SK-N-SH (cell line): ENCODE measurements around the gene MVD.

Experiments
- GATA2 ChIP-seq: sonication (generic); formaldehyde crosslinking; IDR thresholded peaks from 2 replicates; pipeline ENCODE4 v1.5.0; 2020; ENCODE audit warnings: mild to moderate bottlenecking, missing genetic modification reagents
- MXI1 ChIP-seq: IDR thresholded peaks from 2 replicates; pipeline ENCODE4 v1.6.1; 2012; ENCODE audit warnings: mild to moderate bottlenecking, low read depth, low read length, improper control_type of control experiment
- RCOR1 ChIP-seq: fragments of 150-350 bp; IDR thresholded peaks from 2 replicates; pipeline ENCODE4 v1.6.1; 2017; ENCODE audit warnings: antibody characterized with exemption, low read length
- RXRA ChIP-seq: IDR thresholded peaks from 2 replicates; pipeline ENCODE4 v1.4.0; 2012; ENCODE audit warnings: low read depth, mild to moderate bottlenecking, borderline replicate concordance
- TF ChIP-seq, protein P1 (sequence below): fragments of 200-600 bp; sonication (generic); IDR thresholded peaks from 2 replicates; pipeline ENCODE4 v1.6.1; 2017; ENCODE audit warnings: antibody characterized with exemption, mild to moderate bottlenecking, moderate library complexity

DNA sequence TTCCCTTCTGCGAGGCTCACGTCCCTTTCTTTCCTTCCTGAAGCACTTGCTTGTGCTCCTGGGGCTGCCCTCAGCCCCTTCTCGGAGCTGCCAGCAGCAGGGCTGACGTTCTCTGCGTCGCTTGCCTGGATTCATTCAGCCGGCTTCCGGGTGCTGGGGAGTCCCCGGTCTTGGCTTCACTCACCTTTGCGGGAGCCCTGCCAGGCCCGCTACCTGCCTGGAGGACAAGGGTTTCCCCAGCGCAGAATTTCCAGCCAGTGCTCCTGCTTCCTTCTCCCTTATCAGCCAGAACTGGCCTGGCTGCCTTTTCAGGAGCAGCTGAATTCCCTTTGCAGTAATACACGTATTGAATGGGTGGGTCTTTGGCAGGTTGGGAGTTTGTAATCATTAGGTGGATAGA lies 46.6 kb downstream of the MVD start:
- TF ChIP-seq, protein P1, sequence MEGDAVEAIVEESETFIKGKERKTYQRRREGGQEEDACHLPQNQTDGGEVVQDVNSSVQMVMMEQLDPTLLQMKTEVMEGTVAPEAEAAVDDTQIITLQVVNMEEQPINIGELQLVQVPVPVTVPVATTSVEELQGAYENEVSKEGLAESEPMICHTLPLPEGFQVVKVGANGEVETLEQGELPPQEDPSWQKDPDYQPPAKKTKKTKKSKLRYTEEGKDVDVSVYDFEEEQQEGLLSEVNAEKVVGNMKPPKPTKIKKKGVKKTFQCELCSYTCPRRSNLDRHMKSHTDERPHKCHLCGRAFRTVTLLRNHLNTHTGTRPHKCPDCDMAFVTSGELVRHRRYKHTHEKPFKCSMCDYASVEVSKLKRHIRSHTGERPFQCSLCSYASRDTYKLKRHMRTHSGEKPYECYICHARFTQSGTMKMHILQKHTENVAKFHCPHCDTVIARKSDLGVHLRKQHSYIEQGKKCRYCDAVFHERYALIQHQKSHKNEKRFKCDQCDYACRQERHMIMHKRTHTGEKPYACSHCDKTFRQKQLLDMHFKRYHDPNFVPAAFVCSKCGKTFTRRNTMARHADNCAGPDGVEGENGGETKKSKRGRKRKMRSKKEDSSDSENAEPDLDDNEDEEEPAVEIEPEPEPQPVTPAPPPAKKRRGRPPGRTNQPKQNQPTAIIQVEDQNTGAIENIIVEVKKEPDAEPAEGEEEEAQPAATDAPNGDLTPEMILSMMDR, result no peak
- no peak for TF ChIP-seq MXI1
- no peak for TF ChIP-seq GATA2 (CRISPR knock-in tag)
- TF ChIP-seq RXRA, result no peak
- no peak for TF ChIP-seq RCOR1
